Activated gamma-delta T cell treated with Interleukin-2 at 50 U/mL for 16 hours (primary cell): ENCODE results near the gene PLA2G1B.

Experiments used
- DNase-seq: peaks from one replicate; pipeline ENCODE4 v3.0.0-alpha.2; 2020

PLA2G1B gene

DNA sequence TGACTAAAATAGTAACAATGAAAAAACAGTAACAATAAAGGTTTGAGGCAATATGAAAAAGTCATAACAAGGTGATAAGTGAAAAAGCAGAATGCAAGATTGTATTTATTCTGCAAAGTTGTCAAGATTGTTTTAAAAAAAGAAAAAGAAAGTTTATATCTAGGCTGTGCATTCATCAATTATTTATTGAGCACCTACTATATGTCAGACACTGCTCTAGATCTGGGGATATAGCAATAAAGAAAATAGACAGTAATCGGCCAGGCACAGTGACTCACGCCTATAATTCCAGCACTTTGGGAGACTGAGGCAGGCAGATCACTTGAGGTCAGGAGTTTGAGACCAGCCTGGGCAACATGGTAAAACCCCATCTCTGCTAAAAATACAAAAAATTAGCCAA lies 3.8 kb downstream of the PLA2G1B start:
- DNase-seq = no peak

DNA sequence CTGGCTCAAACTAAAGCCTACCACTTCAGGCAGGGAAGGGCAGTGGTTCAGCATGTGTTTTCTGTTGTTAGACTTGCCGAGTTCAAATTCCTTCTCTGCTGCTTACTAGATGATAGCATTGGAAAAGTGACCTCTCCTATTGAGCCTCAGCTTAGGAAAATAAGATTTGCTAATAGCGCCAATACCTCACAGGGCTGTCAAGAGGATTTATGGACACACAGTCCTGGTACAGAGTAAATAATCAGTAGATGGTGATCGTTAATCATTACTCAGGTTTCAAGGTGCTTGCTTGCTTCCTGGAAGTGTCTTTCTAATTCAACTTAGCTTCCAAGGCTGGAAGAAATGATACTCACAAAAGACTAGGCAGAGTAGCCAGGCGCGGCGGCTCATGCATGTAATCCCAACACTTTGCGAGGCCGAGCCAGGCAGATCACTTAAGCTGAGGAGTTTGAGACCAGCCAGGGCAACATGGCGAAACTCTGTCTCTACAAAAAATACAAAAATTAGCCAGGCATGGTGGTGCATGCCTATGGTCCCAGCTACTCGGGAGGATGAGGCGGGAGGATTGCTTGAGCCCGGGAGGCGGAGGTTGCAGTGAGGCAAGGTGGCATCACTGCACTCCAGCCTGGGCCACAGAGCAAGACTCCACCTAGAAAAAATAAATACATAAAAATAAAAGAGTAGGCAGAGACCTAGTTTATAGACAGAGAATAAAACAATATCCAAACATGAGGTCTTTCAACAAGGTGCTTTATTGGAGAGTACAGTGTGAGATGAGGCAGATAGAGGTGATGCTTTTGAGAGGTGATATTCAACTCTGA lies 6.0 kb downstream of the PLA2G1B start:
- no peak for DNase-seq

DNA sequence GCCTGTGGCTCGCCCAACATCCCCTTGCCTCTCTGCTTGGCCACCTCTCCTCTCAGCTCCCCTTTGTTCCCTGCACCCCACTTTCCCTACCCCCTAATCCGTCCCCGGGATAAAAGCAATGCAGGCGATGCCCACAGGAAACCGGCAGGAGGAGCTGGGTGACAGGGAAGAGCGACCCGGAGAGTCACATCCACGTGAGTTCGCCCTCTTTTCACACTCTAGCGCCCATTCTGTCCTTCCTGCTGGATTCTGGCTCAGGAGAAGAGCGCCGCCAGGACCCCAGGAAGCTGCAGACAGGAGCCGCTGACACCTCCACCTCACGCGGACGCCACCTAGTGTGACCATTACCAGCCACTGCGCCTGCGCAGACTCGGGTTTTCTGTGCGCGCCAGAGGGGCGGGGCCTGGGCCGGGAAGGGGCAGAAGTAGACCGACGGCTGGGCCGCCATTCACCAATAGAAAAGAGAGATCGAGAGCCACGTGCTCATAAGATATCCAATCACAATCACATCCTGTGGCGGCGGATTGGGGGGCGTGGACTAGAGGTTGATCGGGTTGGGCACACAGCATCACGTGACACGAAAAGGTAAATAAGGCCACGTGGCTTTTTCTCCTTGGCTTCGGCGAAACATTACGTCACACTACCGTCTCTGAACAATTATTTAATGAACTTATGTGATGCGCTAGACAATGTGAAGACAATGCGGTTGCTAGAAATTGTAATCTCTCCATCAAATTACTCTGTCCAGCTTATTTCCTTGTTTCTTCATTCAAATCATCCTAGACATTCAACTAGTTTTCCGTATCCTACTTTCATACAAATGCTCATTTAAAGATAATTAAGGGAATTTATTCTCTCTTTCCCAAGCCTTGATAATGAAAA lies 10.1 kb downstream of the PLA2G1B start:
- peak; percentile 100 for DNase-seq

DNA sequence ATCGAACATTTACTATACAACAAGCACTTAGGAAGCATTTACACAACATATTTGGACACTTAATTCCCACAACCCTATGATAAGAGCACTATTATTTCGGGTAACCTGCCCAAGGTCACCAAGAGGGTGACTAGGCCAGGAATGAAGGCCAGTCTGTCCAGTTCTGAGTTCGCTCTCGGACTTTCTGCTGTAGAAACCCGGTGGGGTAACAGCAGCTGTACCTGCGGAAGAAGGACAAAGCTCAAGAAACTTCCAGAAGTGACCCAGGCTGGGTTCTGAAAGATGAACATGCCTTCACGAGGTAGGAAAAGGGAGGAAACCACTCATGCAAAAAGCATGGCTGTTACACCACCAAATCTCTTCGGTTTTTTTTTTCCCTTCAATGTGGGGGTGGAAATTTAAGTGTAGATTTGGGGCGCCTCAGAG lies 10.8 kb downstream of the PLA2G1B start:
- DNase-seq = no peak

DNA sequence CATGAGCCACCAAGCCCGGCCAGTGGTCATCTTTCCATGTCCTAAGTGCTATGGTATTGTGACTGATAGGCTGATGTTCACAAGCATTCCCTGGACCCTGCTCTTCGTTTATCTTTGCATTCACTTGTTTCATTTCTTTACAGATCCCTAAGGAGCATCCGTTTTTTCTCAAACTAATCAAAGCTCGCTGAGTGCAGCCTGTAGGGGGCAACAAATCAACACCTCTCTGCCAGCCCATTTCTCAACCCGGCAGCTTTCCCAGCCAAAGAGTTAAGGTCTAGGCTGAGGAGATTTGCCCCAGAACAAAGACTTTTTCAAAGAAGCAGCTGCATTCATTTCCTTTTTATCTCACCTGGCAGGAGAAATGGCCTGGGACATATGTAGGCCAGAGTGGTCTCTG lies 13.4 kb downstream of the PLA2G1B start:
- DNase-seq = no peak

DNA sequence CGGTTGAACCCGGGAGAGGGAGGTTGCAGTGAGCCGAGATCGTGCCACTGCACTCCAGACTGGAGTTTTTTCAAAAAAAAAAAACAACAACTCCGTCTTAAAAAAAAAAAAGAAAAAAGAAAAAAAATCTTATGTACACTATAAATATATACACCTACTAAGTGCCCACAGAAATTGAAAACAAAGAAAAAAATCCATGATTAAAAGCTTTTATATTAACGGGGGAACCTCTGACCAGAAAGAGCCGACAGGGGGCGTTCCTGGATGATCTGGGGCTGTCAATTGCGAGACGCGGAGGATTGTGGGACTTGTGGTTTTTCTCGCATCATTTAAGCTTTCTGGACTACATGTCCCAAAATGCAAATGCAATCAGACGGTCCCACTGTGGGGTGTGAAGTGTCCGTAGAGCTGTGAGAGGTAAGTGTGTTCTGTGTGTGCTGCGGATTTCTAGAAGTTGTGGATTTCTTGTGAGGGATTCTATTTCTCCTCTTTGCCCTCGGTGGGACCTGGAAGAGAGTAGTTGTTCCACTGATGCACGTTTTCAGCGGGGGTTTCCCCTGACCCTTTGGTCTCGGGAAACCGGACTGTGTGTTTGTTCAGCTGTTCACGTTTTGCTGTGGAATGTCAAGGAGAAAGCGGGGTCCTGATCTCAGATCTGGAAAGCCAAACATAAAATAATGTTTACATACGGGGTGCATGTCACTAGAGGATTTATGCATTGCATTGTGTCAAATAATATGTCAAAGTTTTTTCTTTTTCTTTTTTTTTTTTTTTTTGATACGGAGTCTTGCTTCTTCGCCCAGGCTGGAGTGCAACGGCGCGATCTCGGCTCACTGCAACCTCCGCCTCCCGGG lies 25.4 kb downstream of the PLA2G1B start, which contains the start of gene SIRT4:
Gene SIRT4 (plus strand): TSS at position 360 of the 854 bp plus-strand sequence. CDS start 1,241 bp downstream, outside the sequence.
- peak; percentile 92 for DNase-seq

DNA sequence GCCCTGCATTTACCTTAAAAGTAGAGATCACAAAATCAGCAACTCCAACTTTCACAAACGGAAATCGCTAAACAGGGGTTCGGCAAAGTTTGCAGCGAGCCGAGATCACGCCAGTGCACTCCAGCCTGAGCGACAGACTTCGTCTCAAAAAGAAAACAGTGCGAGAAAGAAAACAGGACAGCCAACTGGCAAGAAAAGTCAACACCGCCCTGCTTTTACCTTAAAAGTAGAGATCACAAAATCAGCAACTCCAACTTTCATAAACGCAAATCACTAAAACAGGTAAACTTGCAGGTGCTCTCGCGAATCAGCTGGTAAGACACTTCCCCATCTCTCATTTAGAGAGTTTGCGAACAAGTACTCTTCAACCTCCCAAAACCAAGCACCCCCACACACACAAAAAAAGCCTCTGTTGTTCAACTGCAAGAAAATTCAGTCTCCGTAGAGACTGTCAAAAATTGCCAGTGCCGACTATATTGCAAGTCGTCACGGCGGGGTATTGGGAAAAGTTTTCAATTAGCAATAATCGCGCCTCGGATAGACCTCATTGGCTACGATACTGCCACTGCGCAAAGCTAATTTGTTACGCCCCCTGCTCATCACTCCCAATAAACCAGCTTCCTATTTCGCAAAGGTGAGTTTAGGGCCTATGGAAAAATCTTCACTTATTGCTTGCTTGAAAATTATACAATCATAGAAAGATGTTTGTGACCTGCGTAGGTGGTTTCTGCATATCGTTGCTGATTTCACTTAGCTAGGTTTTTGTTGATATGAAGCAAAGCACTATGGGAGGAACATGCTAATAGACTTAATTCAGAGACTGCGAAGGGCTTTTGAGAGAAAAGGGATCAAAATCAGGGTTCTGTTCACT lies 34.7 kb downstream of the PLA2G1B start, which contains the start of gene RNU4-1:
Gene RNU4-1 (minus strand): TSS at position 577 of the 871 bp plus-strand sequence.
- DNase-seq = peak; percentile 67

DNA sequence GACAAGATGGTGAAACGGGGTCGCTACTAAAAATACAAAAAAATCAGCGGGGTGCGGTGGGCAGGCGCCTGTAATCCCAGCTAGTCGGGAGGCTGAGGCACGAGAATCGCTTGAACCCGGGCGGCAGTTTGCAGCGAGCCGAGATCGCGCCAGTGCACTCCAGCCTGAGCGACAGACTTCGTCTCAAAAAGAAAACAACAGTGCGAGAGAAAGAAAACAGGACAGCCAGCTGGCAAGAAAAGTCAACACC lies 35.2 kb downstream of the PLA2G1B start:
- peak; percentile 10 for DNase-seq

DNA sequence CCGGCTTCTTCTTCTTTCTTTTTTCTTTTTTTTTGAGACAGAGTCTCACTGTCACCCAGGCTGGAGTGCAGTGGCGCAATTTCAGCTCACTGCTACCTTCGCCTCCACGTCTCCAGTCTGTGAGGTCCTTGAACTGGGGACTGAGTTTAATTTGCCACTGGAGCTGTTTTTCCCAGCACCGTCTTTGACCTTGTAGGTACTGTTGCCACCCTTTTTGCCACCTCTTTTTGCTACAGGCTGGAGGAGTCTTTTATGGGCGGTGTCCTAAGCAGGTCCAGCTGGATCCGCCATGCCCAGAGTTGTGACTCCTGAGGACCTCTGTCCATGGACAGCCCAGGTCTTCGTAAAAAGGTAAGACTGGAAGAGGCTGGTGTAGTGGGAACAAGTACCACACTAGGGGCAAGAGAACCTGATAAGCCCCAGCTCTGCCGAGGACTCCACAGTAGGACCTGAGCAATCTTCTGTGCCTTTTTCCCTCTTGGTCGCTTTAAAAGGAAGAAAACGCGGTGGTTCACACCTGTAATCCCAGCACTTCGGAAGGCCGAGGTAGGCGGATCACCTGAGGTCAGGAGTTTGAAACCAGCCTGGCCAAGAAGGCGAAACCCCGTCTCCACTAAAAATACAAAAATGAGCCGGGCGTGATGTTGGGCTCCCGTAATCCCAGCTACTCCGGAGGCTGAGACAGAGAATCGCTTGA lies 36.8 kb downstream of the PLA2G1B start:
- no peak for DNase-seq

DNA sequence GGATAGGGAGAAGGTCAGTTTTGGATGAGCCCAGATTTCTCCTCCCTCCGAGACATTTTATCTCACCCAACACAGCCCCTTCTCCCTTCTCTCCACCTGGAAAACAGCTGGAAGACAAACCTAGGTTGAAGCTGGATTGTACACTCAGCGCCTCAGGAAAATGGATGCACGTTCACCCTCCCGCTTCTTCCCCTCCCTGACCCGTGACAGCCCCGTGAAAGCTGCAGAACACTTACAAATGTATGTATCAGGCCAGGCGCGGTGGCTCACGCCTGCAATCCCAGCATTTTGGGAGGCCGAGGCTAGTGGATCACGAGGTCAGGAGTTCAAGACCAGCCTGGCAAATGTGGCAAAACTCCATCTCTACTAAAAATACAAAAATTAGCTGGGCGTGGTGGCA lies 40.1 kb downstream of the PLA2G1B start:
- DNase-seq = no peak

DNA sequence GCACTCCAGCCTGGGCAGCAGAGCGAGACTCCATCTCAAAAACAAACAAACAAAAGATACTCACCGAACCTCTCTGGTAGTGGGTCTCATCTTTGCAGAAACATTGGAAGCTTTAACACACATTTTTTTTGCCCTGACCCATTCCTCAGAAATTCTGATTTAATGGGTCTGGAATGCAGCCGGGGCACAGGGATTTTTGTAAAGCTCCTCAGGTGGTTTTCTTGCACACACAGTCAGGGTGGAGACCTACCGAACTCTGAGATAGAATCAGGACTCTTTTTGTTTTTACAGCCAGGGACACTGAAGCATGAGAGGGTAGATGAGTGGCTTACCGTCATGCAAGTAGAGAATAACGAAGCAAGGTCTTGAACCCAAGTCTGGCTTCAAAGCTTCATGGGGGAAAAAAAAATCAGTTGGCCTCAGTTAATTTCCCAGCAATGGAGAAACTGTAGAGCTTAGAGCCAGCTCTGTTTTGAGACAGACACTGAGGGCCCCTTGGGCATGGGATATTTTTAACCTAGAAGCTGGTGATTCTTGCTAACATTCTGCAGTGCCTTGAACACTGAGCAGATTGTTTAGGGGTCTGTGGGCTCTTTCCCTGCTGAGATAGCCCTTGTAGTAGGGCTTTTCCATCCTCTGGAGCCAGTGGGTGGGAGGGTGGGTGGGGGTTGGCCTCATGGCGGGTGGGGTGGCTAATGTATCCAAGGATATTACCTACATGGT lies 40.6 kb downstream of the PLA2G1B start:
- DNase-seq = no peak

DNA sequence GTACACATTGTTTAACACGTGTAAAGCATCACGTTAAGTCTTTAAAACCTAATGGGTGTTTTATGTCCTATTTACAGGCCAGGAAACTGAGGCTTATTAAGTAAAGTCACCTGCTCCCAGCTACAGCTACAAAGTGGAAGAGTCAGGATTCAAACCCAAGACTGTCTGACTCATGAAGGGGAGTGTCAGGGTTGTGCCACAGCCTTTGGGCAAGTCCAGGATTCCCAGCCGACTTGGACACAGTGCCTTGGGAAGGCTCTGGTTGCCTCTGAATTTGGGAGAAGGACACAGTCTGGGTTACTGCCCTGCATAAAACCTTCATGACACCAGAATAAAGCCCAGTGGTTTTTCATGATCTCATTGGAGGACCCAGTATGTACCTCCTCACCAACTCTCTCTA lies 43.2 kb downstream of the PLA2G1B start:
- no peak for DNase-seq

DNA sequence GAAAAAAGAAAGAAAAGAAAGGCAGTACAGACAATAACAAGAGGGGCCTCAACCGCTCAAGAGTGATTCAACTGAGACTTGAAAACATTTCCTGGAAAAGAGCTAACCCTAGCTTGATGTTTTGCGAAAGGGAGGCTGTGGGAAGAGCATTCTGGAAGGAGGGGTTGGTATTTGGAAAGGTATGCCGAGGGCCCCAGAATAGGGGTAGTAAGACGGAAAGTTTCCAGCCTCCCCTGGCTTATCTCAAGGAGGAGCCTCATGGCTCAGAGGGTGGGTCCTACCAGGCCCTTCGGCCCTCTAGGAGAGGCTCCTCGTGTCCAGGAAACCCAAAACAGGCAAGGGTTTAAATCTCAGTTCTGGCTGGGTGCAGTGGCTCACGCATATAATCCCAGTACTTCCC lies 44.3 kb downstream of the PLA2G1B start:
- DNase-seq = no peak

DNA sequence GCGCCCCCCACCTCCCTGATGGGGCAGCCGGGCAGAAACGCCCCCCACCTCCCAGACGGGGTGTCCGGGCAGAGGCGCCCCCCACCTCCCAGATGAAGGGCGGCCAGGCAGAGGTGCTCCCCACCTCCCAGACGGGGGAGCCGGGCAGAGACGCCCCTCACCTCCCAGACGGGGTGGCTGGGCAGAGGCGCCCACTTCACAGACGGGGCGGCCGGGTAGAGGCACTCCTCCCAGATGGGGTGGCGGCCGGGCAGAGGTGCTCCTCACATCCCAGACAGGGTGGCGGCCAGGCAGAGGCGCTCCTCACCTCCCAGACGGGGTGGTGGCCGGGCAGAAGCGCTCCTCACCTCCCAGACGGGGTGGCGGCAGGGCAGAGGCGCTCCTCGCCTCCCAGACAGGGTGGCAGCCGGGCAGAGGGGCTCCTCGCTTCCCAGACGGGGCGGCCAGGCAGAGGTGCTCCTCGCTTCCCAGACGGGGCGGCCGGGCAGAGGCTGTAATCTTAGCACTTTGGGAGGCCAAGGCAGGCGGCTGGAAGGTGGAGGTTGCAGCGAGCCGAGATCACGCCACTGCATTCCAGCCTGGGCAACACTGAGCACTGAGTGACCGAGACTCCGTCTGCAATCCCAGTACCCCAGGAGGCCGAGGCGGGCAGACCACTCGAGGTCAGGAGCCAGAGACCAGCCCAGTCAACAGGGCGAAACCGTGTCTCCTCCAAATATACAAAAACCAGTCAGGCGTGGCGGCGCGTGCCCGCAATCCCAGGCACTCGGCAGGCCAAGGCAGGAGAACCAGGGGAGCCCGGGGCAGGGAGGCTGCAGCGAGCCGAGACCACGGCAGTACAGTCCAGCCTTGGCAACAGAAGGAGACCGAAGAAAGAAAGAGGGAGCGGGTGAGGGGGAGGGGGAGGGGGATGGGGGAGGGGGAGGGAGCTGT lies 49.2 kb downstream of the PLA2G1B start:
- DNase-seq = no peak

DNA sequence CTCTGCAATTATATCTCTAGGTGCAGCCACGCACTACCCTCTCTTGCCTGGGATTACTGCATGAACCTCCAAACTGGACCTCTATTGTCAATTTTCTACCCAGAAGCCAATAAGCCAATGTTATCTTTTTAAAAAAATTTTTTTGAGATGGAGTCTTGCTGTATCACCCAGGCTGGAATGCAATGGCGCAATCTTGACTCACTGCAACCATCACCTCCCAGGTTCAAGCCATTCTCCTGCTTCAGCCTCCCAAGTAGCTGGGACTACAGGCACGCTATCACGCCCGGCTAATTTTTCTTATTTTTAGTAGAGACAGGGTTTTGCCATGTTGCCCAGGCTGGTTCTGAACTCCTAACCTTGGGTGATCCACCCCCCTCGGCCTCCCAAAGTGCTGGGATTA lies 50.8 kb downstream of the PLA2G1B start:
- DNase-seq = no peak
